ENCODE data around the gene BRD4. TPM values are rescaled to one million over a fixed set of nuclear protein-coding genes. Genes with fewer than 3 reads are reported as not detected.

Gene BRD4
- total RNA-seq = 10.7 and 15.9 TPM in 2 replicates

GRCh38 chr19:15332311-15332996 lies at the start of gene BRD4:
BRD4 (minus strand) TSS chr19:15332539; CDS start chr19:15273099, 59,440 bp downstream.

GRCh38 chr19:15379083-15379998 lies 47.0 kb upstream of the BRD4 start, which contains the start of gene AKAP8:
AKAP8 (minus strand) TSS chr19:15379787; CDS start chr19:15379731, 56 bp downstream.

GRCh38 chr19:15200553-15201364 lies 131.6 kb downstream of the BRD4 start, which contains the start of gene NOTCH3:
NOTCH3 (minus strand) TSS chr19:15200995; CDS start chr19:15200905, 90 bp downstream.

Other genes starting within 250 kb of the BRD4 start
- gene SYDE1, start 225.1 kb downstream of the BRD4 start, total RNA-seq = 19.3 and 19.8 TPM in 2 replicates
- 184 and 225 TPM in 2 replicates for gene NOTCH3, start 131.5 kb downstream of the BRD4 start, total RNA-seq
- gene EPHX3, start 100.1 kb downstream of the BRD4 start, total RNA-seq = 0.06 and 0.13 TPM in 2 replicates
- gene AKAP8, start 47.2 kb upstream of the BRD4 start, total RNA-seq = 13.6 and 17.8 TPM in 2 replicates
- 62.9 and 74.2 TPM in 2 replicates for gene AKAP8L, start 86.4 kb upstream of the BRD4 start, total RNA-seq
- gene WIZ, start 117.4 kb upstream of the BRD4 start, total RNA-seq = 5.8 and 8.0 TPM in 2 replicates
- 0.06 and 0.13 TPM in 2 replicates for gene RASAL3, start 132.0 kb upstream of the BRD4 start, total RNA-seq
- gene PGLYRP2, start 147.0 kb upstream of the BRD4 start, total RNA-seq = not detected in 2 replicates
- gene CYP4F22, start 176.0 kb upstream of the BRD4 start, total RNA-seq = not detected in 2 replicates